Choroid plexus epithelial cell (primary cell): ENCODE results near the gene MCTP2.
"Not testable (repeated sequence)": the region's sequence is repeated elsewhere in the genome, so short reads cannot be mapped to it uniquely, and the experiment has no call there.

Experiments used
- DNase-seq: peaks from one replicate; pipeline ENCODE4 v3.0.0-alpha.2; 2010; ENCODE audit warnings: low read depth
- H3K4me3 ChIP-seq: 2 replicates; pipeline ENCODE4 v1.5.1; 2011; ENCODE audit warnings: low read depth, mild to moderate bottlenecking, control low read depth, low read length, moderate library complexity
- TF ChIP-seq, protein P1 (sequence below): conservative IDR thresholded peaks from 2 replicates; pipeline ENCODE4 v1.5.1; 2011; ENCODE audit warnings: low read depth, mild to moderate bottlenecking, control low read depth, inconsistent platforms, low read length, moderate library complexity

MCTP2 gene

GRCh38 chr15:94242257-94242656 is 10.9 kb downstream of the MCTP2 start:
- DNase-seq: no peak
- no peak overlapping the region for H3K4me3 ChIP-seq
- TF ChIP-seq, protein P1, sequence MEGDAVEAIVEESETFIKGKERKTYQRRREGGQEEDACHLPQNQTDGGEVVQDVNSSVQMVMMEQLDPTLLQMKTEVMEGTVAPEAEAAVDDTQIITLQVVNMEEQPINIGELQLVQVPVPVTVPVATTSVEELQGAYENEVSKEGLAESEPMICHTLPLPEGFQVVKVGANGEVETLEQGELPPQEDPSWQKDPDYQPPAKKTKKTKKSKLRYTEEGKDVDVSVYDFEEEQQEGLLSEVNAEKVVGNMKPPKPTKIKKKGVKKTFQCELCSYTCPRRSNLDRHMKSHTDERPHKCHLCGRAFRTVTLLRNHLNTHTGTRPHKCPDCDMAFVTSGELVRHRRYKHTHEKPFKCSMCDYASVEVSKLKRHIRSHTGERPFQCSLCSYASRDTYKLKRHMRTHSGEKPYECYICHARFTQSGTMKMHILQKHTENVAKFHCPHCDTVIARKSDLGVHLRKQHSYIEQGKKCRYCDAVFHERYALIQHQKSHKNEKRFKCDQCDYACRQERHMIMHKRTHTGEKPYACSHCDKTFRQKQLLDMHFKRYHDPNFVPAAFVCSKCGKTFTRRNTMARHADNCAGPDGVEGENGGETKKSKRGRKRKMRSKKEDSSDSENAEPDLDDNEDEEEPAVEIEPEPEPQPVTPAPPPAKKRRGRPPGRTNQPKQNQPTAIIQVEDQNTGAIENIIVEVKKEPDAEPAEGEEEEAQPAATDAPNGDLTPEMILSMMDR: no peak

DNA sequence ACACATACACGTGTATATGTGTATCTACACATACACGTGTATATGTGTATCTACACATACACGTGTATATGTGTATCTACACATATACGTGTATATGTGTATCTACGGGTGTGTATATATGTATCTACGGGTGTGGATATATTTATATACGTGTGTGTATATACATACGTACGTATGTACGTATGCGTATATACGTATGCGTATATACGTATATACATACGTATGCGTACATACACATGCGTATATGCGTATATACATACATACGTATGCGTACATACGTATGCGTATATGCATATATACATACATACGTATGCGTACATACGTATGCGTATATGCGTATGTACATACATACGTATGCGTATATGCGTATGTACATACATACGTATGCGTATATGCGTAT is 11.6 kb downstream of the MCTP2 start:
- DNase-seq: not testable (repeated sequence)

GRCh38 chr15:94243418-94243817 is 12.1 kb downstream of the MCTP2 start:
- H3K4me3 ChIP-seq: no peak overlapping the region
- TF ChIP-seq, protein P1: no peak
- DNase-seq: no peak

More for the DNA sequence above, 11.6 kb downstream of the MCTP2 start:
- not testable (repeated sequence) for H3K4me3 ChIP-seq

DNA sequence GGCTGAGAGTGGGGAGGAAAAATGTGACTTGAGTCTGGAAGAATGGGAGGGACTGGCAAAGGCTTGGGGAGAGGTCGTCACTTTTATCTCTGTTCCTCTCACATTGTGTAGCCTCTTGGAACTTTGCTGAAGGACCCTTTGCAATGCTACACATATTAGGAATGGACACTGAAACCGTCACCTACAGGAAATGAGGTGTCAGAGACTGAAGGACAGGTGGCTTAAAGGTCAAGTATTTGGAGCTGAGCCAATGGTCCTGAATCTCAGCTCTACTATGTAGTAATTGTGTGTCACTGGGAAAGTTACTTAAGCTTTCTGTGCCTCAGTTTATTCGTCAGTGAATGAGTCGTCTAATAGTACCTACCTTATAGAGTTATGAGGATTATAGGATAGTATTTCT is 14.7 kb downstream of the MCTP2 start:
- no peak overlapping the region for H3K4me3 ChIP-seq
- TF ChIP-seq, protein P1: no peak

GRCh38 chr15:94247789-94248638 is 16.7 kb downstream of the MCTP2 start:
- no peak overlapping the region for H3K4me3 ChIP-seq
- no peak for DNase-seq
- TF ChIP-seq, protein P1: no peak

More for the DNA sequence above, 14.7 kb downstream of the MCTP2 start:
- DNase-seq: no peak

GRCh38 chr15:94250801-94251200 is 19.4 kb downstream of the MCTP2 start:
- H3K4me3 ChIP-seq: no peak overlapping the region
- TF ChIP-seq, protein P1: no peak
- no peak for DNase-seq

- no peak overlapping the region for H3K4me3 ChIP-seq
- TF ChIP-seq, protein P1: no peak
- no peak for DNase-seq
These were observed 20.9 kb downstream of the MCTP2 start for GRCh38 chr15:94252223-94252766.
